ENCODE measurements around the gene SHC3.

Gene SHC3

GRCh38 chr9:89153232-89154017, 25.2 kb downstream of the SHC3 start:
- no peak for DNase-seq

GRCh38 chr9:89149726-89150125, 28.9 kb downstream of the SHC3 start:
- no peak for DNase-seq

- DNase-seq = no peak
These were observed 33.5 kb downstream of the SHC3 start for GRCh38 chr9:89145097-89145496.

GRCh38 chr9:89144238-89144637, 34.4 kb downstream of the SHC3 start:
- DNase-seq = no peak

- DNase-seq = no peak
These were observed 35.4 kb downstream of the SHC3 start for GRCh38 chr9:89143266-89143665.

- DNase-seq = no peak
These were observed 39.2 kb downstream of the SHC3 start for GRCh38 chr9:89139455-89139854.

GRCh38 chr9:89138463-89139390, 39.9 kb downstream of the SHC3 start:
- no peak for DNase-seq

- no peak for DNase-seq
These were observed 40.8 kb downstream of the SHC3 start for GRCh38 chr9:89137542-89138462.

- DNase-seq = no peak
These were observed 42.9 kb downstream of the SHC3 start for GRCh38 chr9:89135591-89136166.

- DNase-seq = no peak
These were observed 43.9 kb downstream of the SHC3 start for GRCh38 chr9:89134709-89135108.

- no peak for DNase-seq
These were observed 55.7 kb downstream of the SHC3 start for GRCh38 chr9:89122949-89123348.

GRCh38 chr9:89120704-89121103, 57.9 kb downstream of the SHC3 start:
- DNase-seq = no peak

GRCh38 chr9:89116805-89117192, 61.8 kb downstream of the SHC3 start:
- DNase-seq = no peak

- no peak for DNase-seq
These were observed 62.4 kb downstream of the SHC3 start for GRCh38 chr9:89116064-89116804.

GRCh38 chr9:89115426-89115825, 63.2 kb downstream of the SHC3 start:
- DNase-seq = no peak

- DNase-seq = no peak
These were observed 63.9 kb downstream of the SHC3 start for GRCh38 chr9:89114741-89115140.

- no peak for DNase-seq
These were observed 64.8 kb downstream of the SHC3 start for GRCh38 chr9:89113851-89114250.

- DNase-seq = no peak
These were observed 66.4 kb downstream of the SHC3 start for GRCh38 chr9:89112243-89112642.

- no peak for DNase-seq
These were observed 69.0 kb downstream of the SHC3 start for GRCh38 chr9:89109666-89110065.

GRCh38 chr9:89107406-89107805, 71.2 kb downstream of the SHC3 start:
- DNase-seq = no peak

GRCh38 chr9:89106224-89106851, 72.3 kb downstream of the SHC3 start:
- DNase-seq = no peak
